ENCODE results near the gene F13A1.
"Not testable (repeated sequence)": the region's sequence is repeated elsewhere in the genome, so short reads cannot be mapped to it uniquely, and the experiment has no call there.

The F13A1 gene

DNA sequence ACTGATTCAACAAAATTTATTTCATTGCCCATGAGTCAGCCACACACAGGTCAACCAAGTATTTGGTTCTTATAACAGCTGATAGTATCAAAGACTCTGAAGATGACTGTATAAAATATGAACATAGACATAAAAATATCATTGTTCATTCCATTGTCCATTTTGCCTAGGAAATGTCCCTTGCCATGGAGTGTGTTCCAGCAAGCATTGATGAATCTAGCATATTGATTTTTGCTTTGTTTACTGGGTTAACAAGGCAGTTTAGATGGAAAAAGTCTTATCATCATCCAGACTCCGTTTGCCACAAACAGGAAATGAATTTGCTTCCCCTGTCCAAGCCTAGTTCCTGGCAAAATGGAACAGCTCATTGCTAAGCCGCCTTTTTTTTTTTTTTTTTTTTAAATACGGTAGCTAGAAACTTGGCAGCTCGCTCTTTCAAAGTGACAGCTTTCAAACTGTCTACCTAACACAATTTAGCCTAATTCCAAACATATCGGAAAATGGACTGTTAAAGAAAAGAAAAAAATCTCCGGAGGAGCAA is 7.5 kb downstream of the F13A1 start:
- Mint-ChIP-seq H3K4me3 (no peak overlapping the region), H3K27ac (ENCODE audit: low read depth) (no peak overlapping the region)

DNA sequence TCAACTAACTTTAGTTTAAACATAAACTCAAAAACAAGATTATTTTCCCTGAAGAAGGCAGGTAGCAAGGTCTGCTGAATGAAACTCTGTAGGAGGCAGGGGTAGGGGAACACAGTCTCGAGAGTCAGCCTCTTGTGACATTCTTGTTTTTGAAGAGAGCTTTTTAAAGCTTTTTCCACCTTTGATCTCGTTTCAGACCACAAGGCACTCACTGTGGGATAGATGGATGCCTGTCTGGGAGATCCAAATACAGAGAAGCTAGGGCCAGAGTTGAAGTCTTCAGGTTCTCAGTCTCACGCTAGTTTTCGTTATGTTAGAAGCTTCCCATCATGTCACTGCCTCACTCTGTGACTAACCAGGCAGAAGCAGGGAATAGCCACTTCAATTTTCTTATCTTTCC is 14.9 kb downstream of the F13A1 start:
- Mint-ChIP-seq H3K4me1 (no peaks in the 10 kb centered on the region), H3K27ac (ENCODE audit: low read depth) (no peak overlapping the region), H3K4me3 (no peak overlapping the region), H3K27me3 (peaks cover 68% of the 10 kb centered on the region), H3K36me3 (ENCODE audit: insufficient read depth) (no peaks in the 10 kb centered on the region), H3K9me3 (no peaks in the 10 kb centered on the region)
- DNase-seq (ENCODE audit: low spot score in 2 of 2) (no peak), ATAC-seq (replicated peaks; ENCODE audit: extremely low read depth, poor library complexity, severe bottlenecking) (no peak)

More for the DNA sequence above, 7.5 kb downstream of the F13A1 start:
- H3K9me3 Mint-ChIP-seq, result no peaks in the 10 kb centered on the region
- ATAC-seq (replicated peaks; ENCODE audit: extremely low read depth, poor library complexity, severe bottlenecking), result no peak
- no peaks in the 10 kb centered on the region for H3K36me3 Mint-ChIP-seq (ENCODE audit: insufficient read depth)
- peaks cover 67% of the 10 kb centered on the region for H3K27me3 Mint-ChIP-seq
- no peaks in the 10 kb centered on the region for H3K4me1 Mint-ChIP-seq
- DNase-seq (ENCODE audit: low spot score in 2 of 2), result no peak

- ATAC-seq (replicated peaks; ENCODE audit: extremely low read depth, poor library complexity, severe bottlenecking), result not testable (repeated sequence)
Measured at GRCh38 chr6:6300383-6300782, 20.1 kb downstream of the F13A1 start.

GRCh38 chr6:6293317-6293716 is 27.1 kb downstream of the F13A1 start:
- H3K4me1 Mint-ChIP-seq, result no peaks in the 10 kb centered on the region
- H3K27me3 Mint-ChIP-seq, result peaks cover 39% of the 10 kb centered on the region
- no peak overlapping the region for H3K27ac Mint-ChIP-seq (ENCODE audit: low read depth)
- ATAC-seq (replicated peaks; ENCODE audit: extremely low read depth, poor library complexity, severe bottlenecking), result no peak
- no peaks in the 10 kb centered on the region for H3K36me3 Mint-ChIP-seq (ENCODE audit: insufficient read depth)
- H3K4me3 Mint-ChIP-seq, result no peak overlapping the region
- no peaks in the 10 kb centered on the region for H3K9me3 Mint-ChIP-seq
- no peak for DNase-seq (ENCODE audit: low spot score in 2 of 2)

More at GRCh38 chr6:6300383-6300782, 20.1 kb downstream of the F13A1 start:
- not testable (repeated sequence) for H3K4me3 Mint-ChIP-seq; H3K9me3 Mint-ChIP-seq; DNase-seq (ENCODE audit: low spot score in 2 of 2); H3K27ac Mint-ChIP-seq (ENCODE audit: low read depth); H3K36me3 Mint-ChIP-seq (ENCODE audit: insufficient read depth); H3K4me1 Mint-ChIP-seq
- peaks cover 55% of the 10 kb centered on the region for H3K27me3 Mint-ChIP-seq

DNA sequence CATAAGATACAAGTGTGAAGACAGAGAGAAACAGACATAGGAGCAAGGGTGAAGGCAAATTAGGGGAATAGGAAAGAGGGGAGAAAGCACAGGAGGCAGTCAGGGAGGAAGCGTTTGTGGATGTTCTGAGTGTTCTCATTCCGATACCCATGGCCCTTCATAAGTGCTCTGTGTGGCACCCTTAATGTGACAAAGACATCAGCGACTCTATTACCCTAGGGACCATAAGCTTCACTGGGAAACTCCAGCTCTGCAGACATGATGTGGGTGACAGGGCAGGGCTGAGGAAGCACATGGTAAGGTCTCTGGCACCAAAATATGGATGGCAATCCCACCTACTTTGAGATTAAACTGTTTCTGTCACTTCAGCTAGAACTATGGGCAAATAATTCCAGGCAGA is 33.0 kb downstream of the F13A1 start:
- peaks cover 1% of the 10 kb centered on the region for H3K36me3 Mint-ChIP-seq (ENCODE audit: insufficient read depth)
- DNase-seq (ENCODE audit: low spot score in 2 of 2) (no peak), ATAC-seq (replicated peaks; ENCODE audit: extremely low read depth, poor library complexity, severe bottlenecking) (no peak)
- no peak overlapping the region for H3K27ac Mint-ChIP-seq (ENCODE audit: low read depth)
- no peaks in the 10 kb centered on the region for H3K9me3 Mint-ChIP-seq
- no peak overlapping the region for H3K4me3 Mint-ChIP-seq
- H3K4me1 Mint-ChIP-seq, result no peaks in the 10 kb centered on the region
- H3K27me3 Mint-ChIP-seq, result peaks cover 26% of the 10 kb centered on the region

GRCh38 chr6:6285679-6286078 is 34.8 kb downstream of the F13A1 start:
- Mint-ChIP-seq H3K9me3 (no peaks in the 10 kb centered on the region), H3K4me1 (no peaks in the 10 kb centered on the region), H3K27ac (ENCODE audit: low read depth) (no peak overlapping the region), H3K27me3 (peaks cover 13% of the 10 kb centered on the region), H3K4me3 (no peak overlapping the region), H3K36me3 (ENCODE audit: insufficient read depth) (peaks cover 1% of the 10 kb centered on the region)
- ATAC-seq (replicated peaks; ENCODE audit: extremely low read depth, poor library complexity, severe bottlenecking) (no peak), DNase-seq (ENCODE audit: low spot score in 2 of 2) (no peak)

- peaks cover 1% of the 10 kb centered on the region for H3K36me3 Mint-ChIP-seq (ENCODE audit: insufficient read depth)
Measured at GRCh38 chr6:6284221-6284966, 36.1 kb downstream of the F13A1 start.

DNA sequence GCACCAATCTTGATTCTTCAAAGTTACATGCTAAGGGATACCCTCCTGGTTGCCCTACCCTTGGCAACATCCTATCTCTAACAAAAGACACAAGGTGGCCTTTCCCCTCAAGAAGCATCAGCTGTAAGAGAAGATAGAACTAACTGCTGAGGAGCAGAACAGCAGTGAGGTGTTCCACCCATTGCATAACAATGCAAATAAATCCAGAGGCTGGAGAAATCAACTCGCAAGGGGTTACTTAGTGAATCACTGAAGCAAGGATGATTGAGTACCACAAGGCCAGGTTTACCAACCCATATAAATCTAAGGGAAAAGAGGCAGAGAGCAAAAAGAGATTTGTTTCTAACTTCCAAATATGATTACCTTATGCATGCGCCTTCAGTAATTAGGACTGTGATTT is 36.7 kb downstream of the F13A1 start:
- Mint-ChIP-seq H3K27me3 (peaks cover 14% of the 10 kb centered on the region), H3K9me3 (no peaks in the 10 kb centered on the region), H3K4me1 (no peaks in the 10 kb centered on the region), H3K36me3 (ENCODE audit: insufficient read depth) (peaks cover 1% of the 10 kb centered on the region), H3K4me3 (no peak overlapping the region), H3K27ac (ENCODE audit: low read depth) (no peak overlapping the region)
- DNase-seq (ENCODE audit: low spot score in 2 of 2) (no peak), ATAC-seq (replicated peaks; ENCODE audit: extremely low read depth, poor library complexity, severe bottlenecking) (no peak)

More at GRCh38 chr6:6284221-6284966, 36.1 kb downstream of the F13A1 start:
- DNase-seq (ENCODE audit: low spot score in 2 of 2), result no peak
- no peak overlapping the region for H3K4me3 Mint-ChIP-seq
- H3K9me3 Mint-ChIP-seq, result no peaks in the 10 kb centered on the region
- H3K27ac Mint-ChIP-seq (ENCODE audit: low read depth), result no peak overlapping the region
- no peak for ATAC-seq (replicated peaks; ENCODE audit: extremely low read depth, poor library complexity, severe bottlenecking)
- H3K27me3 Mint-ChIP-seq, result peaks cover 12% of the 10 kb centered on the region
- no peaks in the 10 kb centered on the region for H3K4me1 Mint-ChIP-seq

GRCh38 chr6:6282716-6283115 is 37.7 kb downstream of the F13A1 start:
- no peak for DNase-seq (ENCODE audit: low spot score in 2 of 2)
- Mint-ChIP-seq H3K9me3 (no peaks in the 10 kb centered on the region), H3K4me3 (no peak overlapping the region), H3K27ac (ENCODE audit: low read depth) (no peak overlapping the region), H3K27me3 (peaks cover 25% of the 10 kb centered on the region), H3K4me1 (no peaks in the 10 kb centered on the region), H3K36me3 (ENCODE audit: insufficient read depth) (peaks cover 1% of the 10 kb centered on the region)
- ATAC-seq (replicated peaks; ENCODE audit: extremely low read depth, poor library complexity, severe bottlenecking), result no peak

GRCh38 chr6:6277413-6277812 is 43.0 kb downstream of the F13A1 start:
- Mint-ChIP-seq H3K4me1 (no peaks in the 10 kb centered on the region), H3K9me3 (no peaks in the 10 kb centered on the region), H3K27me3 (peaks cover 57% of the 10 kb centered on the region), H3K27ac (ENCODE audit: low read depth) (no peak overlapping the region), H3K36me3 (ENCODE audit: insufficient read depth) (no peaks in the 10 kb centered on the region), H3K4me3 (no peak overlapping the region)
- no peak for ATAC-seq (replicated peaks; ENCODE audit: extremely low read depth, poor library complexity, severe bottlenecking)
- DNase-seq (ENCODE audit: low spot score in 2 of 2), result no peak

DNA sequence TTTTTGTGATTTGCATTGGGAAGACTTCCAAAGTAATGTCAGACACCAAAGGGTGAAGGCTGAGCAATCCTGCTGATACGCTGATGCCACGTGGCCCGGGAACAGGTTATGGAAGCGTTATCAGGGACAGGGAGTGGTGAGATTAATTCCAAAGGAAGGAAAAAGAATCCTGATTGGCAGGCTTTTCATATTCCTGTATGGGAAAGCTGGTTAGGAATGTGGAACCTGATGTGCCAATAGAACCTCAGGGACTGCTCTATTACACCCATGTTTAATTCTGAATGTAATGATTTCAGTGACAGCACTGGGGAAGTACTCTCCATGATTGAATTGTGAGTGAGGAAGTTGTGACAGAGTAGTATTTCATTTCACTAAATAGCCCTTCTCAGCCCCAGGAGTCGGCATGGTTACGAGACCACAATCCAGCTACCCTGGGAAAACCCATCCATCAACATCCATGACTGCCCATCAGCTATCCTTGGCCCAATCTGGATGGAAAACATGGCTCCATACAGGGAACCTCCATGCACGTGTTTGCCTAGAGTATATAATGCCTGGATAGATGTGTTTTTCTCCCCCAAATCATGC is 49.4 kb downstream of the F13A1 start:
- Mint-ChIP-seq H3K27ac (ENCODE audit: low read depth) (no peak overlapping the region), H3K9me3 (no peaks in the 10 kb centered on the region), H3K4me3 (no peak overlapping the region), H3K4me1 (no peaks in the 10 kb centered on the region), H3K36me3 (ENCODE audit: insufficient read depth) (no peaks in the 10 kb centered on the region), H3K27me3 (peaks cover 51% of the 10 kb centered on the region)
- ATAC-seq (replicated peaks; ENCODE audit: extremely low read depth, poor library complexity, severe bottlenecking) (no peak), DNase-seq (ENCODE audit: low spot score in 2 of 2) (no peak)

DNA sequence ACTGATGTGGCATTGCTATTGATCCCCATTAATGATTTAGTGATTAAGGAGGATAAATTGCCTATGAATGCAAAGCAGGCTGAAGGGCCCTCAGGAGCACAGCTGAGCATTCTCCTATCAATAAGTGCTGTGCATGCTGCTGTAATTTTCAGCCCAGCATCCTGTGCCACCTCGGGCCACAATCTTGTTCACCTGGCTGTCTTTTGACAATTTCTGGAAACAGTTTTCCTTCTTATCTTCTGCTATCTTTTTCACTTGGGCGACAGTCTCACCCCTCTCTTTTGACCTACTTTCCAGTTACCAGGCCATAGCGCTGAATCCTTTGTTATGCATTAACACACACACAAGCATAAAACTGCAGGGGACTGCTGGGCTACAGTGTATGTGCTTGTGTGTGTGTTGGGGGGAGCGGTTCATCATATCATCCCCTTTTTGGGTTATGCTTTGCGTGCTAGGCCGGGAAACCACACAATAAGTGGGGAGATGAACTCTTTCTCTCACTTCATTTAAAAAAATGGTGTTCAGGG is 60.2 kb downstream of the F13A1 start:
- peaks cover 3% of the 10 kb centered on the region for H3K36me3 Mint-ChIP-seq (ENCODE audit: insufficient read depth)
- no peak for ATAC-seq (replicated peaks; ENCODE audit: extremely low read depth, poor library complexity, severe bottlenecking)
- no peaks in the 10 kb centered on the region for H3K4me1 Mint-ChIP-seq
- H3K9me3 Mint-ChIP-seq, result no peaks in the 10 kb centered on the region
- no peak overlapping the region for H3K4me3 Mint-ChIP-seq
- DNase-seq (ENCODE audit: low spot score in 2 of 2), result no peak
- peaks cover 22% of the 10 kb centered on the region for H3K27me3 Mint-ChIP-seq
- H3K27ac Mint-ChIP-seq (ENCODE audit: low read depth), result no peak overlapping the region

GRCh38 chr6:6256886-6257285 is 63.6 kb downstream of the F13A1 start:
- Mint-ChIP-seq H3K9me3 (no peaks in the 10 kb centered on the region), H3K27me3 (peaks cover 33% of the 10 kb centered on the region), H3K36me3 (ENCODE audit: insufficient read depth) (peaks cover 3% of the 10 kb centered on the region), H3K27ac (ENCODE audit: low read depth) (no peak overlapping the region), H3K4me3 (no peak overlapping the region), H3K4me1 (no peaks in the 10 kb centered on the region)
- no peak for ATAC-seq (replicated peaks; ENCODE audit: extremely low read depth, poor library complexity, severe bottlenecking)
- DNase-seq (ENCODE audit: low spot score in 2 of 2), result no peak

Data from central memory CD8-positive, alpha-beta T cell (primary cell).